CD4-positive, alpha-beta T cell treated with Interleukin-21 for 1 hour (primary cell): ENCODE results near the gene SRSF7.
"Not testable (repeated sequence)": the region's sequence is repeated elsewhere in the genome, so short reads cannot be mapped to it uniquely, and the experiment has no call there.

Experiments
- DNase-seq: peaks from one replicate; pipeline ENCODE4 v3.0.0-alpha.2; 2020

Gene SRSF7

DNA sequence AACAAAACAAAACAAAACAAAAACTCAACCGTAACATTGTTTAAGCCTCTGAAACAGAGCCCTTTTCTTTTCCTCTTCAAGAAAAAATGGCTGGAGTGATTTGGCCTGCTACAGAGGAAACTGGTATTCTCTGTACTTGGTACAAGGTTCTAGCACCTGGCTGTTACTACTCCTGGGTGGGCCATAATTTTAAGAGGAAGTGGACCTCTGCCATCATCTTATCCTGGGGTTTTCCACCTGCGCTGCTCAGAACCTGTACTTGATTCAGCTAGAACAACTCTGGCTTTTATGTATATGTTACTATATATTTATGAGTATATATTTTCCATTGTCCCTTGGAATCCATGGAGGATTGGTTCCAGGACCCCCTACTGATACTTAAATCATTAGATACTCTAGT, 22.5 kb downstream of the SRSF7 start:
- no peak for DNase-seq

DNA sequence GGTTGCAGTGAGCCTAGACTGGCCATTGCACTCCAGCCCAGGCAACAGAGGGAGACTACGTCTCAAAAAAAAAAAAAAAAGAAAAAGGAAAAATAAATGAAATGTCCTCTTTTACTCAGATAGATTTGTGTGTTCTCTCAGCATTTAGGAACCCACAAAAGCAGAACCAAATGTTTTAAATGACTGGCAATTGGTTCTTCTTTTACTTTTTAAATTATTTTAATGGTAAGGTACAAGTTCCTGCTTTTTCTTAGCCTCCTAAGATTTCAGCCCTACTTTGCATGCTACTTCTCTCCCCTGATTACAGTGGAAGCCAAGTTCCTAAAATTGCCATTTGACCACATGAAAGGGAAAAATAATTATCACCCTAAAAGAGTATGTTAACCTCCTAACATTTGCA, 23.5 kb downstream of the SRSF7 start:
- DNase-seq = no peak

DNA sequence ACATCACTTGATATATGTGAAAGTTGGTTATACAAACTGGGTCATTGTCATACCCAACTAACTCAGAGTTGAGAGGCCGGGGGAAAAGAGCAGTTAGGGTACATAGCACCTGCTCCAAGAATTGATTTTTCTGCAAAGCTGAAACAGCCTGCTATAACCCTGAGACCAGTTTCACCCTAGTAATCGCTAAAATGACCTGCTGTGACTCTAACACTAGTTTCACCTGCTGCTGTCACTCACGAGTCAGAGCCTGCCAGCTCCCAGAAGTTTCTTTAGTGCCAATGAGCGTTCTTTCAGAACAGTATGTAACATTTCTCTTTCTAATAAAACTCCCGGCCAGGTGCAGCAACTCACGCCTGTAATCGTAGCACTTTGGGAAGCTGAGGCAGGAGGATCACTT, 28.0 kb downstream of the SRSF7 start:
- DNase-seq = no peak

DNA sequence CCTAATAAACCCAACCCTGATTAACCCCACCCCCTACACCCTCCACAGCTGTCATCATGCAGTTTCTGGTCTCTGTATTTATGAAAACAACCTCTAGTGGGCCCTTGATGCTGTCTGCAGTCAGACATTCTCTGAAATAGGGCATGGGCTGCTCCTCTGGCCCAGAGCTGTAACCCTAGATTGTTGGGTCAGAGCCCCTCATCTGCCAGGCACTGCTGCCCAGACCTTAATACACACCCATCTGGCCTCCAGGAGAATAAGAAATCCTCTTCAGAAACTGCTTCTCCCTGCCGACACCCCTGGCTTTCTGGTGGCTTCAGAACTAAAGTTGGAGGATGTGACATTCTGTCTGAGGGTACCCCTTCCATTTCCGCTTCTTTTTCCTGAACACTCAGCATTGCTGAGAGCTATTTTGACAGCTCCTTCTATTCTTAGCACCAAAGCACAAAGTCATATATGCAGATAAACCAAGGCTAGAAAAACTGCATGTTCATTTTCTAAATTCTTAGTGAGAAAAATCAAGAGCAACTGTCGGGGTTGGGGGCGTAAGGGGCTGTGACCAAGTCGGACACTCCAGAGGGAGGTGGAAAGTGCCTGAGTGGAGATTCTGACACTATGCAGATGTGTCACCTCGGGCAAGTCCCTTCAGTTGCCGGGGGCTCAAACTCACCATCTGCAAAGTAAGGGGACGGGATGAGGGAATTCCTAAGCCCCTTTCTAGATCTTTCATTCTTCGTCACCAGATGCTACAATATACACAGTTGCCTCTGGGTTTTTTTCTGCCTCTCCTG, 28.7 kb downstream of the SRSF7 start:
- peak; percentile 53 for DNase-seq

DNA sequence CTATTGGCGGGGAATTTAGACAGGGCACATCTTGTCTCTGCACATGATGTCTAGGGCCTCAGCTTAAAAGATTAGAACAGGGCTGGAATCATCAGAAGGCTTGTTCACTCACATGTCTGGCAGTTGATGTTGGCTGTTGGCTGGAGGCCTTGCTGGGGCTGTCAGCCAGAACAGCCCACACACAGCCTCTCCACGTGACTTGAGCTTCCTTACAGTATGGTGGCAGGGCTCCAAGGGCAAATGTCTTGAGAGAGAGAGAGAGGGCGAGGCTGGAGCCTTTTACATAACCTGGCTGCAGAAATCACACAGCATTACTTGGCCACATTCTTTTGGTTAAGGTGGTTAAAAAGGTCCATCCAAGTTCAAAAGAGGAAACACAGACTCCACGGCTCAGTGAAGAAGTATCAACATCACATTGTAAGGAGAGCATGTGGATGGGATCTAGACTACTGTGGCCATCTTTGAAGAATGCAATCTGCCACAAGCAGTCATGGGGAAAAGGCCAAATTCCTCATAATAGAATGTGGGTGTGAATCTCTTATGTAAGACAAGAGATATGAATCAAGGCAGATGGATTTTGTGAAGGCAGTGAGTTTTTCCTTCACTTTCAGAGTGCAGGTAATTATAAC, 30.4 kb downstream of the SRSF7 start:
- DNase-seq = no peak

DNA sequence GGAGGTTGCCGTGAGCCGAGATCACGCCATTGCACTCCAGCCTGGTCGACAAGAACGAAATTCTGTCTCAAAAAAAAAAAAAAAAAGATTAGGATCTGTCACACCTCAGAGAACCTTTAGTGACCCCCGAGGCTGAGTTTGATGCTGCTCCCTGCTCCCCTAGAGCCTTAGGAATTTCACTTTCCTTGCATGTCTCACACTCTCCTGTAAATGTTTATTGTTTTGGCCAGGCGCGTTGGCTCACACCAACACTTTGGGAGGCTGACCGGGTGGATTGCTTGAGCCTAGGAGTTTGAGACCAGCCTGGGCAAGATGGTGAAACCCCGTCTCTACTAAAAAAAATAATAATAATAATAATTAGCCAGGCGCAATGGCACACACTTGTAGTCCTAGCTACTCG, 31.5 kb downstream of the SRSF7 start:
- DNase-seq = no peak

DNA sequence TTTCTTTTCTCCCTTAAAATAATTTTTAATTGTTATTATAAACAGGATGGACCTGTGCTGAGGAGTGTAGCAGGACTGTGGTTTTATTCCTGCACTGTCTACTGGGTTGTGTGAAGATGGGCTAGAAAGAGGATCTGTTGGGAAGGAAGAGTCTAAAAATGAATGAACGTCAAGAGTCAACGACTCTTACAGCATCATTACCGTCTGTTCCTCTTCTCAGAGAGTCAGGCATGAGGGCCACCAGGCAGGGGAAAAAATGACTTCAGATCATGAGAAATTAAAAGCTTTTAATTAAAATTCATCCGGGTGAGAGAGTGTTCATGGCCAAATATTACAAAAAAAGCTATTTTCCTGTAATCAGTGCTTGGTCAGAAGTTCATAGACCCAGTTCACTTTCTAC, 32.6 kb downstream of the SRSF7 start:
- DNase-seq = no peak

DNA sequence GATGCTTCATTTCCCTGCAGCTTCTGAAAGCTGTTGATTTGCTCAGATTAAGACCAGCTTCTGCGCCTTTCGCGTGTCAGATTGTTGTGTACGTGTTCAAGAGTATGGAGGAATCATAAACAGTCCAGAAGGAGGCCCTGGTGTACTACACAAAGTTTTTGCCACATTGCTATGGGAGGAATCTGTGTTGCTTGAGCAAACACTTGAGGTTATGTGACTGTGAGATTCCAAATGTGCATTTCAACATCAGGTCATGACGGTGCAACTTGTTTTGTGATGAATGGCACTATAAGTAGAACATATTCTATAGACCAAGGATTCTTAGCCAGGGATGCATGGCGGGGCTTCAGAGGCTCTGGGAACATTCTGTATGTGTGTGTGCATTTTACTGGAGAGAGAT, 35.0 kb downstream of the SRSF7 start:
- DNase-seq = no peak

DNA sequence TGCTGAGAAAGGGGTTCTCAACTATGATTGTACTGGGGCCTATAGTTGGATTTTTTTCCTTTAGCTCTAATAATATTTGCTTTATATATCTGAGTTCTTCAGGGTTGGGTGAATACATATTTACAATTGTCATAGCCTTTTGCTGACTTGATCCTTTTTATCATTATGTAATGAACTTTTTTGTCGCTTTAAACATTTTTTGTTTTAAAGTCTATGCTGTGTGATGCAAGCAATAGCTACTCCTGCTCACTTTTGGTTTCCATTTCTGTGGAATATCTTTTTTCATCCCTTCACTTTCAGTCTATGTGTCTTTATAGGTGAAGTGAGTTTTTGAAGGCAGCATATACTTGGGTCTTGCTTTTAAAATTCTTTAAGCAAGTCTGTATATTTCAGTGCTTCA, 36.2 kb downstream of the SRSF7 start:
- DNase-seq = not testable (repeated sequence)

DNA sequence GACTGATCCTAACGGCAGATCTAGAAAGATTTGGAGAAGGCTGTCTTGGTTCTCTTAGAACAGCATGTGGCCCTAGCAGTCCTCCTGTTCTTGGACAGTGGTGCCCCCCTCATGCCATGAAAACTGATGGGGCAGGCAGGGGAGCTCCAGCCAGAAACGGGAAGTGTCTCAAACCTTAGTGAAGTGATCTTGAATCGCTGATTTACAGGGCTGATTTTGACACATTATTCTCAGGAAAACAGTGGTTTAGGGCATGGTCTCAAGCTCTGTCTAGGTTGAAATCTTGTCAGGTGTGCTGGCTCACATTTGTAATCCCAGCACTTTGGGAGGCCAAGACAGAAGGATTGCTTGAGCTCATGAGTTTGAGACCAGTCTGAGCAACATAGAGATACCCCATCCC, 37.8 kb downstream of the SRSF7 start:
- DNase-seq = no peak

DNA sequence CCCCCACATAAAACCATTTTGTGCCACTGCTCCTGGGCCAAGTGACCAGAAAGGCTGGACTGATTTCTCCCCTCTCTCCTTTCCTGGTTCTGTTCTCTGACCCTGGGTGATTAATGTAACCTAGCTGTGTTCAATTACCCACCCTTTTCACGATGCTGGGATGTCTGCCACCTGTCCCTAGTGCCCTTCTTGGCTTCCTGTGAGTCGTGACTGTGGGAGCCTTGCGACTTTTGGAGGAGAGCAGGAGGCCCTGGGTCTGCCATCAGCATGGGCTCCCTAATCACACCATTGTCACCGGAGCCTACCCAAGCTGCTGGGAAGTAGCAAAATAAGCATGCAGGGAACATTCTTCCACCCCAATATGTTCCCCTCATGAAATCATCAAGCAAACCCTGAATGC, 38.3 kb downstream of the SRSF7 start:
- DNase-seq = no peak

DNA sequence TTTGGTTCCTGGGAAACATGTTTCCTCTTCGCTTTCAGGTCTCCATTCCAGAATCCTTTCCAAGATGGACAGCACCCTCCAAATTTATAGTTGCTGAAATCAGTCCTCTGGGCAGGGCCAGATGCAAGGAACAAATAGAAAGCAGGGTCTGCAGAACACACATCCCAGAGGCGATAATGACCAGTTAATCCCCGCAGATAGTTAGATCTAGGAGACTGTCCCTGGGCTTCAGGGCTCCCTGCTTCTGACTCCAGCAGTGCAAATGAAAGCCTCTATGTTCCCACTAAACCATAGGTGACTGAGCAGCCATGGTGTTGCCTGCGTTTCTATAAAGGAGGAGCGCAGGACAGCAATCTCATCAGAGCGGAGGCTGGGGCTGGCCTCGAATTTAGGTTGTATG, 38.7 kb downstream of the SRSF7 start:
- no peak for DNase-seq

DNA sequence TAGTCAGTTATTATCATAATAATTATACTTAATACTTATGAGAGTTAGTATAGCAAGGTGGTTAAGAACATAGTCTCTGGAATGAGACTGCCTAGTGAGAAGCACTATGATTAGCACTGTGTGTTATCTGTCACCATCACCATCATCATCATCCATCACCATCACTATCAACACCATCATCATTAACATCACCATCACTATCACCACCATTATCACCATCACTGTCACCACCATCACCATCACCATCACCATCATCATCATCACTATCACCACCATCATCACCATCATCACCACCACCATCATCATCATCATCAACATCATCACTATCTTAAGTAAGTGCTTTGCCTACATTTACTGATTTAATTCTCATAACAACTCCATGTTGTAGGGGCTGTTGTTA, 39.6 kb downstream of the SRSF7 start:
- DNase-seq = no peak

DNA sequence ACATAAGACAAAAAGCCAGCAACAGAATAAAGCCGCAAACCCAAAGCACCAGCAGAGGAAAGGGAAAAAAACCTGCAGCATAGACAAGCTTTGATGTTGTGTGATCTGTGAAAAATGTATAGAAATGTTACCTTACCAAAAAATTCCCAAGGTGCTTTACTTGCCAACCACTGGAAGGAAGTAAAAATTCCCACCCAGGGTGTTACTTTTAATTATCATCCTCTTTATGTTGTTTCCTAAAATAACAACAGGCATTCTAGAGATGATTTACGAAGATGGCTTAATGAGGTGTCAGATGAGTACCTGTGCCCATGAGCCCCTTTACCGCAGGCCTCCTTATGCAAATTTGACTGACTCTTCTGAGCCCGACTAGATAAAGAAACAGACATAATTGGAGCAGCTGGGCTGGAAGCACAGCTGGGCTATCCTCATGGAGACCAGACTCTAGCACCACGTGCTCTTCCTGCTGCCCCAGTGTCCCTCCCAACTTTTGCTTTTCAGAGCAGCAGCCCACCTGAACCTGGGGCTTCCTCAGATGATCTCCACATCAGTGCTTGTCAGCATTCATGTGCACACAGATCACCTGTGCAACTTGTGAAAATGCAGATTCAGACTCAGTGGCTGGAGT, 41.5 kb downstream of the SRSF7 start:
- peak; percentile 73 for DNase-seq

DNA sequence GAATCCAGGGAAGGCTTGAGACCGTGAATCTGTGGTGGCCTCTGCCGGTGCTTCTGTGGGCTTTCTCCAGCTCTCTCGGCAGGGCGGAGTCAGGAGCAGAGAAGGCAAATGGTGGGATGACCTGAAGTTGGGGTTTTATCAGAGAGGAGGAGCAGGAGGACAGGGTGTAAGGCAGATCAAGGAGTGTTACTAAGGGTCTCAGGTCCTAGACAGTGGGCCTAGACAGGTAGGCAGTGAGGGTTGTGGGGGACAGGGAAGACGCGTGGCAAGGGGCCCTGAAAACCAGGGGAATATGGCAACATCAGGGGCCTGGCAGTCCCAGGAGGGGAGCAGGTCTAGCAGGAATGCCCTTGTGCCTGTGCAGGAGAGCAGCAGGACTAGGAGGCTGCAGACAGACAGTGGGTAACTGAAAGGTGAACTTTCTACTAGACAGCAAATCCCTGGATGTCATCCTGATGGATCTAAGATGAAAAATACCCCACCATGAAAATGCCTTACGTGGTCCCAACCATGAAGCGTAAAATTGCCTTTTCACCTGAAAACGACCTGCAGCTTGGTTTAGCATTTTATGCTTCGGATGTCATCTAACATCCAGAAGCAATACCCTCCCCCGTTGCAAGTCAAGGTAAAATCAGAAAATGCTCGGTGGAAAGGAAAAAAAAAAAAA, 42.1 kb downstream of the SRSF7 start:
- DNase-seq = no peak

DNA sequence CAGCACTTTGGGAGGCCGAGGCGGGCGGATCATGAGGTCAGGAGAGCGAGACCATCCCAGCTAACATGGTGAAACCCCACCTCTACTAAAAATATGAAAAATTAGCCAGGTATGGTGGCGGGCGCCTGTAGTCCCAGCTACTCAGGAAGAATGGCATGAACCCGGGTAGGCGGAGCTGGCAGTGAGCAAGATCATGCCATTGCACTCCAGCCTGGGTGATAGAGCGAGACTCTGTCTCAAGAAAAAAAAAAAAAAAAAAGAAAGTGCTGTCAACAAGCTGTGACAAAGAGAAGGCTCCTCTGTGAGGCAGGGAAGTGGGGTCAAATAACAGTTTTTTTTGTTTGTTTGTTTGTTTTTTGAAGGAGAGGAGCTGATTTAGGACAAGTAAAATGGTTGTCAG, 42.7 kb downstream of the SRSF7 start:
- not testable (repeated sequence) for DNase-seq

DNA sequence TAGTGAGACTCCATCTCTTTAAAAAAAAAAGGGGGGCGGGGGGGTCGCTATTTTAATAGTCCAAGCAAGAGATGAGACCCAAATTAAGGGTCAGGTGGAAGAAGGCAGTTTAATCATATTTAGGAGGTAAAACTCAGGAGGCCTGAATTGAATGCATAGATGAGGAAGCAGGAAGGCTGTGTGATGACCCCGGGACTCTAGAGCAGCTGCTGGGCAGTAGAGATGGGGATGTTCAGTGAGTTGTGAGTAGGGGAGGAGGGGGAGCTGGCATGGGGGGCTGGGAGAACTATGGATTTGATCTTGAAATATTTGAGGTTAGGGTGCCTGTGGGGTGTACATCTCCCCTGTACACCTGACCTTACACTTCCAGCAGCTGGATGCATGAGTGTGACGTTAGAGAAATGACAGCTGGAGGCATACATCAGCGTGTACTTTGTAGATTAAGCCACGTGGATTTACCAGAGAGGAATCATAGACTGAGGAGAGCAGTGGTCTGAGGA, 44.3 kb downstream of the SRSF7 start:
- DNase-seq = no peak

DNA sequence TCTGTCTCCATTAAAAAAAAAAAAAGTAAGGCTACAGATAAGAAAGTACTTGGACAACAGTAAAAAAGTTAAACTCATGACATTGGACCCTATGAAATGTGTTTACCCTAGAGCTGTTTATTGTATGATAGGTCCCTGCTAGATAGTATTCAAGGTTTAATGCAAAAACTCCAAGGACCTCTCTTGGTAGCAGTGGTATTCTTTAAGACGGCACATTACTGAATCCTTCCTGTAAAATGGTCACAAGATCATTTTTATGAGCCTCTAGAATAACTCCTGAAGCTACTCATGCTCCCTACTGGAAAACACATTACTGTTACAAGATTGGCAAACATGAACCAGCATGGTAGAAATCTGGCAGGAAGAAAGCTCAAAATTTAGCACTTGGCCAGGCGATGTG, 46.5 kb downstream of the SRSF7 start:
- DNase-seq = no peak

DNA sequence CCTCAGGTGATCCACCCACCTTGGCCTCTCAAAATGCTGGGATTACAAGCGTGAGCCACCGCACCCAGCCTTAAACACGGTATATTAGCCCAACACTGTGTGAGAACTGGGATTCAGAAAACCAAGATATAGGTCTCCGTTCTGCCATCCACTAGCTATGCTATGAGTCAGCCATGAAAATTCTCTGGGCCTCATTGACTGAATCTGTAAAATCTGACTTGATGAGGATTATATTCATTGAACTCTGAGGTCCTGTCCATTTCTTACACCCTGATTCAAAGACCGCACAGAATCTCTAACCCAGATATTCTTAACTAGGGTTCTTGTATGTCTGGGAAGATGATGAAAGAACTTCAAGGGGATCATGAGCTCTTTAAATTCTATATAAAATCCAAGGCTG, 47.8 kb downstream of the SRSF7 start:
- DNase-seq = not testable (repeated sequence)

DNA sequence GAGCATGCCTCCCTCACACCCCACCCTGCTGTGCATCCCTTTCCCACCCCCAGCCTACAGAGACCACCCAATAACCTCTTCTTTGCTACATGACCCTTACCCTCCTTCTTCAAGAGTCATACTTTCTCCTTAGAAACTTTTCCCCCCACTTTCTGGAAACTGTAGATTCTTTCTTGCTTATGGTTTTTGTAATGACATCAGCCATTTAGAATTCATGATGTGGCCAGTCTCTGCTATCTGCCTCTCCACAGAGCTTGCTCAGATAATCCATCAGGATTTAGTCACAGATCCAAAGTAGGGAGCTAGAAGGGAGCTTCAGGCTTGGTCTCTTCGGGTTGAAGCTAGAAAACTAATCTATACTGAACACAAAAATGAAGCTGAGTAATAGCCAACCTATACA, 48.7 kb downstream of the SRSF7 start:
- no peak for DNase-seq

DNA sequence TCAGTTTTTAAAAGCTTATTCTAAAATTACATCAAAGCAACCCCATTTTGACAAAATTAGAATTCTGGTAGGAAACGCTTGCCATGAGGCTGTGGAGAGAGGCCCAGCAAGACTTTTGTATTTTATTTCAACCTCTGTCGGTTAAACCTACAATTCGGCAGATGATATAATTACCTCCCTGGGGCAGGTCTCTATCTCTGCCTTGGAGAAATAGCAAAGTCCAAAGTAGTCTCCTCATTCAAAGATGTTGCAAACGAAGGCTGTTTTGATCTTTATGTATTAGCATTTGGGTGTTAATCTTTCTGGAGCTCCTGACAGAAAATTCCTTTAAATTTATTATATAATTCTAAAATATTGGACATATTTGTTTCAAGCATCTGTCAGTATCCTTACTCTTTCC, 49.6 kb downstream of the SRSF7 start:
- DNase-seq = no peak

DNA sequence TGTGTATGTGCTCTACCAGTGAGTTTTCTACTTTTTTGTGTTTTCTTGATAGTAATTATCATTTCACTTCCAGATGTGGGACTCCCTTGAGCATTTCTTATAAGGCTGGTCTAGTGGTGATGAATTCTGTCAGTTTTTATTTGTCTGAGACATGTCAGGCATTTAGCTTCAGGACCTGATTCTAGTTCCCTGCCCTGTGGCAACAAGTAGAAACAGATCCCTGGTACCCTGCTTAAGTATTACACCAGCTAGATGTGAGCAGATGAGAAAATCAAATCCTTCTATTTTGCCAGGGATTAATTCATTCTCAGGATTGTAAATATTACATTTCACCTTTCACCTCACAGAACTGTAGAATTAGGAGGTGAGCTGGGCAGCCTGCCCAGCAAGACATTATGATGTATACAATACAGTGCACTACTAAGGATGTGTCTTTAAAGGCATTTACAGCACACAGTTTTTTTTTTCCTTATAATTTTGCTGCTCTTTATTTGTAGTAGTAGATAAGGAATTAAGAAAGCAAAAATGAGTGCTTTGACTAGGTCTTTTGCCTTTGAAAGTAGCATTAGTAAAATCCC, 50.2 kb downstream of the SRSF7 start:
- DNase-seq = no peak

DNA sequence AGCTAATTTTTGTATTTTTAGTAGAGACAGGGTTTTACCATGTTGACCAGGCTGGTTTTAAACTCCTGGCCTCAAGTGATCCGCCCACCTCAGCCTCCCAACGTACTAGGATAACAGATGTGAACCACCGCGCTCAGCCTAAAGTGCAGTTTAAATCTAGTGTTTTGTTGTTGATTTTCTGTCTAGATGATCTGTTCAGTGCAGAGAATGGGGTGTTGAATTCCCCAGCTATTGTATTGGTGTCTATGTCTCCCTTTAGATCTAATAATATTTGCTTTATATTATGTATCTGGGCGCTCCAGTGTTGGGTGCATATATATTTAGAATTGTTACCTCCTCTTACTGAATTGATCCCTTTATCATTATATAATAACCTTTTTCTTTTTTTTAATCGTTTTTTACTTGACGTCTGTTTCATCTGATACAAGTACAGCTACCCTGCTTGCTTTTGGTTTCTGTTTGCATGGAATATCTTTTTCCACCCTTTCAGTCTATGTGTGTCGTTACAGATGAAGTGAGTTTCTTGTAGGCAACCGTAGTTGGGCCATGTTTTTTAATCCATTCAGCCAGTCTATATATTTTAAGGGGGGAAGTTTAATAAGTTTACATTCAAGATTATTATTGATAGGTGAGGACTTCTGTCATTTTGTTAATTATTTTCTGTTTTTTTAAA, 50.9 kb downstream of the SRSF7 start:
- peak; percentile 64 for DNase-seq
